ENCODE results near the gene DCTPP1.
A peak's percentile ranks its signal among the peaks of the same experiment; 100 is the strongest.

Gene DCTPP1

GRCh38 chr16:30446203-30446595, 16.4 kb upstream of the DCTPP1 start:
- no peak for DNase-seq

- peak; percentile 95 for DNase-seq
Observed at GRCh38 chr16:30445408-30446202, 15.8 kb upstream of the DCTPP1 start, which contains the start of gene SEPHS2. SEPHS2 (minus strand) TSS chr16:30445874; CDS start chr16:30445727, 147 bp downstream.

GRCh38 chr16:30445149-30445407, 15.2 kb upstream of the DCTPP1 start:
- no peak for DNase-seq

- DNase-seq, result no peak
Observed at GRCh38 chr16:30444231-30445148, 14.7 kb upstream of the DCTPP1 start.

GRCh38 chr16:30443631-30444030, 13.8 kb upstream of the DCTPP1 start:
- no peak for DNase-seq

GRCh38 chr16:30439720-30440348, 10.0 kb upstream of the DCTPP1 start:
- DNase-seq, result no peak

- DNase-seq, result no peak
Observed at GRCh38 chr16:30438835-30439234, 9.0 kb upstream of the DCTPP1 start.

- DNase-seq, result no peak
Observed at GRCh38 chr16:30437511-30438046, 7.7 kb upstream of the DCTPP1 start.

GRCh38 chr16:30434852-30435251, 5.0 kb upstream of the DCTPP1 start:
- no peak for DNase-seq

GRCh38 chr16:30430428-30430970, 669 bp upstream of the DCTPP1 start:
- no peak for DNase-seq

- DNase-seq, result no peak
Observed at GRCh38 chr16:30429418-30429677, 482 bp downstream of the DCTPP1 start.

GRCh38 chr16:30428055-30428454, 1.8 kb downstream of the DCTPP1 start:
- DNase-seq, result no peak

- no peak for DNase-seq
Observed at GRCh38 chr16:30421010-30421409, 8.8 kb downstream of the DCTPP1 start.

- DNase-seq, result no peak
Observed at GRCh38 chr16:30418350-30419181, 11.3 kb downstream of the DCTPP1 start.

GRCh38 chr16:30417529-30418349, 12.1 kb downstream of the DCTPP1 start:
- peak; percentile 84 for DNase-seq

- DNase-seq, result no peak
Observed at GRCh38 chr16:30416624-30417528, 13.0 kb downstream of the DCTPP1 start.

GRCh38 chr16:30416047-30416603, 13.7 kb downstream of the DCTPP1 start:
- no peak for DNase-seq

GRCh38 chr16:30414159-30414558, 15.7 kb downstream of the DCTPP1 start:
- DNase-seq, result no peak

GRCh38 chr16:30413112-30413806, 16.6 kb downstream of the DCTPP1 start:
- DNase-seq, result no peak

Measured in activated gamma-delta T cell treated with Interleukin-2 at 50 U/mL for 16 hours (primary cell).